Erythroblast (primary cell): Measurements from ENCODE around the gene ARHGAP29.

Experiments used
- GATA1 ChIP-seq: IDR thresholded peaks from 2 replicates; pipeline ENCODE4 v1.6.1; 2011; ENCODE audit warnings: low read depth, mild to moderate bottlenecking, control low read depth, low read length, moderate library complexity
- POLR2A ChIP-seq: IDR thresholded peaks from 2 replicates; pipeline ENCODE4 v1.6.1; 2011; ENCODE audit warnings: mild to moderate bottlenecking, low read length

- TF ChIP-seq POLR2A (no peak), GATA1 (no peak)
These were observed 16.2 kb upstream of the ARHGAP29 start for GRCh38 chr1:94253456-94254017.
